Testis (tissue), 2 donors: ENCODE measurements around the gene RFPL3.

Experiments
- CTCF ChIP-seq, 3 experiments: fragments of 450-650 bp in 2 of 3; fragments of 200-600 bp in 1 of 3; sonication (generic) in 1 of 3; IDR thresholded peaks; one replicate each; pipeline ENCODE4 v1.5.1; 2016 to 2019; ENCODE audit warnings: antibody characterized with exemption in 3 of 3, mild to moderate bottlenecking in 2 of 3, moderate library complexity in 1 of 3
- POLR2A ChIP-seq: fragments of 450-650 bp; IDR thresholded peaks from one replicate; pipeline ENCODE4 v1.6.1; 2017; ENCODE audit warnings: antibody characterized with exemption, mild to moderate bottlenecking, moderate library complexity

GRCh38 chr22:32353292-32353691, 4.4 kb upstream of the RFPL3 start:
- TF ChIP-seq POLR2A (no peak), CTCF (IDR thresholded peaks at IDR 0.05) (no peak)
